ENCODE data around the gene HARS1. TPM values are rescaled to one million over a fixed set of nuclear protein-coding genes. Genes with fewer than 3 reads are reported as not detected.

Gene HARS1
- total RNA-seq, 1 experiment from 2014 or later, result 55.6 TPM

DNA sequence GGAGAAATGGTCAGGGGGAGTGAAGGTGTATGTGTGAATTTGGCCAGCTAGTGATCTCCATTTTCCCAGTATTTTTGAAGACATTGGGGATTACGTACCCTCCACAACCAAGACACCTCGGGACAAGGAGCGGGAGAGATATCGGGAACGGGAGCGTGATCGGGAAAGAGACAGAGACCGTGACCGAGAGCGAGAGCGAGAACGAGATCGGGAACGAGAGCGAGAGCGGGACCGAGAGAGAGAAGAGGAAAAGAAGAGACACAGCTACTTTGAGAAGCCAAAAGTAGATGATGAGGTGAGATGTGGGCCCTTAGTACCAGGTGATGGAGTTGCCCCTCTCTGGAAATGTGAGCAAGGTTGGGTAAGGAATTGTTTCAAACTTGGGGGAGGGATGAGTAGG lies 32.3 kb downstream of the HARS1 start:
- ChIA-PET POLR2A (no interaction called here), CTCF (no interaction called here)
- peaks cover 72% of the 10 kb centered on the region for H3K36me3 Mint-ChIP-seq
- TF ChIP-seq MYBL2 (CRISPR knock-in tag; IDR thresholded peaks at IDR 0.05) (no peak), EMX1 (CRISPR knock-in tag; IDR thresholded peaks at IDR 0.05) (no peak), ZNF219 (CRISPR knock-in tag; IDR thresholded peaks at IDR 0.05; ENCODE audit: borderline replicate concordance) (no peak), ELF4 (CRISPR knock-in tag; IDR thresholded peaks at IDR 0.05; ENCODE audit: low read depth) (no peak), NFATC4 (CRISPR knock-in tag; IDR thresholded peaks at IDR 0.05) (no peak), CREM (CRISPR knock-in tag; IDR thresholded peaks at IDR 0.05) (no peak), CTCF (IDR thresholded peaks at IDR 0.05) (no peak), FOXJ3 (CRISPR knock-in tag; IDR thresholded peaks at IDR 0.05; ENCODE audit: borderline replicate concordance) (no peak), KAT7 (CRISPR knock-in tag; IDR thresholded peaks at IDR 0.05; ENCODE audit: borderline replicate concordance) (no peak), RORB (CRISPR knock-in tag; IDR thresholded peaks at IDR 0.05) (no peak), USF2 (CRISPR knock-in tag; IDR thresholded peaks at IDR 0.05) (no peak), GRHL2 (CRISPR knock-in tag; IDR thresholded peaks at IDR 0.05; ENCODE audit: insufficient replicate concordance, severe bottlenecking) (no peak), MXD4 (CRISPR knock-in tag; IDR thresholded peaks at IDR 0.05; ENCODE audit: borderline replicate concordance) (no peak), USF1 (CRISPR knock-in tag; IDR thresholded peaks at IDR 0.05) (no peak)
- TF ChIP-seq, protein P1, sequence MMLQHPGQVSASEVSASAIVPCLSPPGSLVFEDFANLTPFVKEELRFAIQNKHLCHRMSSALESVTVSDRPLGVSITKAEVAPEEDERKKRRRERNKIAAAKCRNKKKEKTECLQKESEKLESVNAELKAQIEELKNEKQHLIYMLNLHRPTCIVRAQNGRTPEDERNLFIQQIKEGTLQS (CRISPR knock-in tag; conservative IDR thresholded peaks at IDR 0.05), result no peak
- TF ChIP-seq, protein P2, sequence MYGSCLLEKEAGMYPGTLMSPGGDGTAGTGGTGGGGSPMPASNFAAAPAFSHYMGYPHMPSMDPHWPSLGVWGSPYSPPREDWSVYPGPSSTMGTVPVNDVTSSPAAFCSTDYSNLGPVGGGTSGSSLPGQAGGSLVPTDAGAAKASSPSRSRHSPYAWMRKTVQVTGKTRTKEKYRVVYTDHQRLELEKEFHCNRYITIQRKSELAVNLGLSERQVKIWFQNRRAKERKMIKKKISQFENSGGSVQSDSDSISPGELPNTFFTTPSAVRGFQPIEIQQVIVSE (CRISPR knock-in tag; IDR thresholded peaks at IDR 0.05; ENCODE audit: borderline replicate concordance), result no peak
- no peak for DNase-seq (ENCODE audit: low spot score)
- no peaks in the 10 kb centered on the region for H3K4me1 Mint-ChIP-seq
- H3K4me3 Mint-ChIP-seq, result no peak overlapping the region
- H3K27me3 Mint-ChIP-seq (ENCODE audit: low read depth), result no peaks in the 10 kb centered on the region
- no peaks in the 10 kb centered on the region for H3K9me3 Mint-ChIP-seq
- ATAC-seq, result no peak
- H3K27ac Mint-ChIP-seq, result no peak overlapping the region

DNA sequence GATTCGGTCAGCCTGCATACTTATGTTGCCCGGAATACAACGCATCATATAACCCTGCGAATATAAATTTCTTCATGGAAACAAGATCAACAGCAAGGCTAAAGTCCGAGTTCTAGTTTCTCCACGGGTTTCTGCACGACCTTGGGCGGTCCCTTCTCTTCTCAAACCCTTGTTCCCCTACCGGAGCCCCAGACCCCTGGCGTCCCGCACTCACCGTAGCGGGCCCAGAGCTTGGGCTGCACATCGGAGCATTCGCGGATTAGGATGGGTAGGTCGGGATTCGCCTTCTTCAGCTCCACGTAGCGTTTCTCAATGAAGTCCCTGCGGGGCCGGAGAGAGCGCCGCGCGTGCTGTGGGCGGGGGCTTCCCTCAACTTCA lies 44.1 kb downstream of the HARS1 start:
- peak overlapping the region; percentile 74 for H3K27ac Mint-ChIP-seq
- ChIA-PET POLR2A (interaction anchor here (0.7 to 2.2 kb wide), 11 partner anchors 8 to 99 kb away, joined by 3 to 29 read pairs (median 5); partner anchors contain the start of genes EIF4EBP3, HARS1, HARS2 and SRA1), CTCF (interaction anchor here (0.7 to 2.4 kb wide), 13 partner anchors 8 to 408 kb away, joined by 3 to 21 read pairs (median 6); partner anchors contain the start of genes EIF4EBP3, HBEGF, TMCO6 and ZMAT2)
- H3K27me3 Mint-ChIP-seq (ENCODE audit: low read depth), result no peaks in the 10 kb centered on the region
- H3K4me3 Mint-ChIP-seq, result peak overlapping the region; percentile 98
- no peaks in the 10 kb centered on the region for H3K9me3 Mint-ChIP-seq
- DNase-seq (ENCODE audit: low spot score) (no peak), ATAC-seq (peak; percentile 7)
- peaks cover 10% of the 10 kb centered on the region for H3K4me1 Mint-ChIP-seq
- peaks cover 47% of the 10 kb centered on the region for H3K36me3 Mint-ChIP-seq
- TF ChIP-seq ARID4B (CRISPR knock-in tag; IDR thresholded peaks at IDR 0.05; ENCODE audit: borderline replicate concordance) (0 out of 2 replicates have a peak, but pooled peaks have one; percentile 14), ETV6 (CRISPR knock-in tag; IDR thresholded peaks at IDR 0.05) (no peak), TCF7 (CRISPR knock-in tag; IDR thresholded peaks at IDR 0.05; ENCODE audit: low read depth) (0 out of 2 replicates have a peak, but pooled peaks have one; percentile 59), CREB1 (CRISPR knock-in tag; IDR thresholded peaks at IDR 0.05) (no peak), MYBL2 (CRISPR knock-in tag; IDR thresholded peaks at IDR 0.05) (no peak), MXD4 (CRISPR knock-in tag; IDR thresholded peaks at IDR 0.05; ENCODE audit: borderline replicate concordance) (no peak), USF1 (CRISPR knock-in tag; IDR thresholded peaks at IDR 0.05) (no peak)
- TF ChIP-seq, protein P3, sequence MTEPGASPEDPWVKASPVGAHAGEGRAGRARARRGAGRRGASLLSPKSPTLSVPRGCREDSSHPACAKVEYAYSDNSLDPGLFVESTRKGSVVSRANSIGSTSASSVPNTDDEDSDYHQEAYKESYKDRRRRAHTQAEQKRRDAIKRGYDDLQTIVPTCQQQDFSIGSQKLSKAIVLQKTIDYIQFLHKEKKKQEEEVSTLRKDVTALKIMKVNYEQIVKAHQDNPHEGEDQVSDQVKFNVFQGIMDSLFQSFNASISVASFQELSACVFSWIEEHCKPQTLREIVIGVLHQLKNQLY (CRISPR knock-in tag; IDR thresholded peaks at IDR 0.05), result no peak
- TF ChIP-seq, protein P4, sequence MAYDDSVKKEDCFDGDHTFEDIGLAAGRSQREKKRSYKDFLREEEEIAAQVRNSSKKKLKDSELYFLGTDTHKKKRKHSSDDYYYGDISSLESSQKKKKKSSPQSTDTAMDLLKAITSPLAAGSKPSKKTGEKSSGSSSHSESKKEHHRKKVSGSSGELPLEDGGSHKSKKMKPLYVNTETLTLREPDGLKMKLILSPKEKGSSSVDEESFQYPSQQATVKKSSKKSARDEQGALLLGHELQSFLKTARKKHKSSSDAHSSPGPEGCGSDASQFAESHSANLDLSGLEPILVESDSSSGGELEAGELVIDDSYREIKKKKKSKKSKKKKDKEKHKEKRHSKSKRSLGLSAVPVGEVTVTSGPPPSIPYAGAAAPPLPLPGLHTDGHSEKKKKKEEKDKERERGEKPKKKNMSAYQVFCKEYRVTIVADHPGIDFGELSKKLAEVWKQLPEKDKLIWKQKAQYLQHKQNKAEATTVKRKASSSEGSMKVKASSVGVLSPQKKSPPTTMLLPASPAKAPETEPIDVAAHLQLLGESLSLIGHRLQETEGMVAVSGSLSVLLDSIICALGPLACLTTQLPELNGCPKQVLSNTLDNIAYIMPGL (CRISPR knock-in tag; IDR thresholded peaks at IDR 0.05), result no peak
